ENCODE measurements around the gene PGM2. TPM values are rescaled to one million over a fixed set of nuclear protein-coding genes. Genes with fewer than 3 reads are reported as not detected.

PGM2 gene
- total RNA-seq, 1 donor from 2014 or later: 37.6 TPM

DNA sequence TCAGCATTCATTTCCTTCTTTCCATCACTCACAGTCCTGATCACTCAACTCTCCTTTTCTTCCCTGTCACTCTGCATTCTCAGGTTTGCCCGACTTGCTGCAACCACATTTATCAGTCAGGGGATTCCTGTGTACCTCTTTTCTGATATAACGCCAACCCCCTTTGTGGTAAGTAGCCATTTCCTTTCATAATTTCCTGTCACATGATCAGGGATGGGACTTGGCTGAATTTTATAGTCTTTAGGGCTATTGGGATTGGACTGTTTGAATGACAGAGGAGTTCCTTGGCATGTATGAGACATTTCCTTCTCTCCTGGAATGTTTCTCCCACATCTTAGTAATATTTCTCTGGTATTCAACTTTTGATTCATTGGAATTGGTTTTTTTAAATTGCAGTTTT, 11.0 kb downstream of the PGM2 start:
- TF ChIP-seq, protein P1, sequence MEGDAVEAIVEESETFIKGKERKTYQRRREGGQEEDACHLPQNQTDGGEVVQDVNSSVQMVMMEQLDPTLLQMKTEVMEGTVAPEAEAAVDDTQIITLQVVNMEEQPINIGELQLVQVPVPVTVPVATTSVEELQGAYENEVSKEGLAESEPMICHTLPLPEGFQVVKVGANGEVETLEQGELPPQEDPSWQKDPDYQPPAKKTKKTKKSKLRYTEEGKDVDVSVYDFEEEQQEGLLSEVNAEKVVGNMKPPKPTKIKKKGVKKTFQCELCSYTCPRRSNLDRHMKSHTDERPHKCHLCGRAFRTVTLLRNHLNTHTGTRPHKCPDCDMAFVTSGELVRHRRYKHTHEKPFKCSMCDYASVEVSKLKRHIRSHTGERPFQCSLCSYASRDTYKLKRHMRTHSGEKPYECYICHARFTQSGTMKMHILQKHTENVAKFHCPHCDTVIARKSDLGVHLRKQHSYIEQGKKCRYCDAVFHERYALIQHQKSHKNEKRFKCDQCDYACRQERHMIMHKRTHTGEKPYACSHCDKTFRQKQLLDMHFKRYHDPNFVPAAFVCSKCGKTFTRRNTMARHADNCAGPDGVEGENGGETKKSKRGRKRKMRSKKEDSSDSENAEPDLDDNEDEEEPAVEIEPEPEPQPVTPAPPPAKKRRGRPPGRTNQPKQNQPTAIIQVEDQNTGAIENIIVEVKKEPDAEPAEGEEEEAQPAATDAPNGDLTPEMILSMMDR (conservative IDR thresholded peaks at IDR 0.05): no peak
- H3K27ac Mint-ChIP-seq: no peak overlapping the region
- H3K27me3 Mint-ChIP-seq: no peaks in the 10 kb centered on the region
- H3K4me3 Mint-ChIP-seq: no peak overlapping the region
- peaks cover 5% of the 10 kb centered on the region for H3K4me1 Mint-ChIP-seq (ENCODE audit: unreplicated experiment)
- H3K9me3 Mint-ChIP-seq: no peaks in the 10 kb centered on the region
- H3K36me3 Mint-ChIP-seq: peaks cover 28% of the 10 kb centered on the region
- no peak for DNase-seq (ENCODE audit: extremely low spot score, unreplicated experiment)

DNA sequence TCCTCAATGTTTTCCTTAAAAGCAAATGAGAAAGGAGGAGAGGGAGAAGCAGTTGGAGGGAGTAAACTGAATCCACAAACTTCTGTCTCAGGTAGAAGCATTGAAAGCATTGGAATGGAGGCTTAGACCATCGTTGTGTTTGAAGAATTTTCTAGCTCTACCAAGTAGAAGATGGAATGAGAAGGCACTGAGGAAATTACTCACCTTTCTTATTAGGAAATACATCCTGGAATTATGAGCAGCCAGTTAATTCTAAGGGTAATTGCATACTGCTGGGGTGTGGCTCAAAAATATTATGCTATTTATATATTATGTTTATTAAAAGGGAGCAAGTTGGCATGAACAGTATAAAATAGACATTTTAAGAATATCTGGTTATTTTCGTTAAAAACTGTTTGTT, 12.9 kb downstream of the PGM2 start:
- H3K27me3 Mint-ChIP-seq: no peaks in the 10 kb centered on the region
- TF ChIP-seq, protein P1 (conservative IDR thresholded peaks at IDR 0.05): no peak
- H3K4me1 Mint-ChIP-seq (ENCODE audit: unreplicated experiment): peaks cover 5% of the 10 kb centered on the region
- H3K27ac Mint-ChIP-seq: no peak overlapping the region
- DNase-seq (ENCODE audit: extremely low spot score, unreplicated experiment): no peak
- no peak overlapping the region for H3K4me3 Mint-ChIP-seq
- peaks cover 32% of the 10 kb centered on the region for H3K36me3 Mint-ChIP-seq
- no peaks in the 10 kb centered on the region for H3K9me3 Mint-ChIP-seq

DNA sequence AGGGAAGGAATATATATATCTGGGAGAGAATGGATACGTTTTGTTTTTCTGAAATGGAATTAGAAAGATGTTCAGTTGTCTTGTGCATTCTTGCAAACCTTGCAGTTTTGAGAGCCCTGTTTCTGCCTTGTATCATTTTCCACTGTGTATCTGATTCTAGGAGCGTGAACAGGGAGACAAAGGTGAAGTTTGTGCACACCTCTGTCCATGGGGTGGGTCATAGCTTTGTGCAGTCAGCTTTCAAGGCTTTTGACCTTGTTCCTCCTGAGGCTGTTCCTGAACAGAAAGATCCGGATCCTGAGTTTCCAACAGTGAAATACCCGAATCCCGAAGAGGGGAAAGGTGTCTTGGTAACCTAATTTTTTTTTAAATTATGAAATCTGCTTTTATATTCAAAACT, 17.7 kb downstream of the PGM2 start:
- no peak for DNase-seq (ENCODE audit: extremely low spot score, unreplicated experiment)
- no peaks in the 10 kb centered on the region for H3K27me3 Mint-ChIP-seq
- H3K9me3 Mint-ChIP-seq: no peaks in the 10 kb centered on the region
- H3K4me3 Mint-ChIP-seq: no peak overlapping the region
- no peaks in the 10 kb centered on the region for H3K4me1 Mint-ChIP-seq (ENCODE audit: unreplicated experiment)
- H3K27ac Mint-ChIP-seq: no peak overlapping the region
- peaks cover 44% of the 10 kb centered on the region for H3K36me3 Mint-ChIP-seq
- TF ChIP-seq, protein P1 (conservative IDR thresholded peaks at IDR 0.05): no peak

DNA sequence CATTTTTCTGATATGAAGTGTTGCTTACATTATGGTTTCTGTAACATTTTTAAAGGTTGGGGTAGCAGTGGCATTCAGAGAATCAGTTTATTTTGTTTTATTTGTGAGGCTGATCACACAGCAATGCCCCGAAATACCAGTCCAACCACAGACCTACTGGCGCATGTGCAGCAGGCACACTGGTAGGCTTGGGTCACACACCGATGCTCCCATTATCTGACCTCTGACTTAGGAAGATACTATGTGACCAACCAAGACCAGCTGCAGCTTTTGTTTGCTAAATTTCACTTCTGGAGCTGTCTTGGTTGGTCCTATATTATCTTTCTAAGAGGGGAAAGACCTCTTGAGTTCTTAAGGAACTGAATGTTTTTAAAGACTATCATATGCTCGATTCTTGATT, 18.7 kb downstream of the PGM2 start:
- Mint-ChIP-seq H3K4me3 (no peak overlapping the region), H3K4me1 (ENCODE audit: unreplicated experiment) (no peaks in the 10 kb centered on the region), H3K9me3 (no peaks in the 10 kb centered on the region), H3K27ac (no peak overlapping the region), H3K36me3 (peaks cover 47% of the 10 kb centered on the region), H3K27me3 (no peaks in the 10 kb centered on the region)
- TF ChIP-seq, protein P1 (conservative IDR thresholded peaks at IDR 0.05): no peak
- DNase-seq (ENCODE audit: extremely low spot score, unreplicated experiment): no peak

DNA sequence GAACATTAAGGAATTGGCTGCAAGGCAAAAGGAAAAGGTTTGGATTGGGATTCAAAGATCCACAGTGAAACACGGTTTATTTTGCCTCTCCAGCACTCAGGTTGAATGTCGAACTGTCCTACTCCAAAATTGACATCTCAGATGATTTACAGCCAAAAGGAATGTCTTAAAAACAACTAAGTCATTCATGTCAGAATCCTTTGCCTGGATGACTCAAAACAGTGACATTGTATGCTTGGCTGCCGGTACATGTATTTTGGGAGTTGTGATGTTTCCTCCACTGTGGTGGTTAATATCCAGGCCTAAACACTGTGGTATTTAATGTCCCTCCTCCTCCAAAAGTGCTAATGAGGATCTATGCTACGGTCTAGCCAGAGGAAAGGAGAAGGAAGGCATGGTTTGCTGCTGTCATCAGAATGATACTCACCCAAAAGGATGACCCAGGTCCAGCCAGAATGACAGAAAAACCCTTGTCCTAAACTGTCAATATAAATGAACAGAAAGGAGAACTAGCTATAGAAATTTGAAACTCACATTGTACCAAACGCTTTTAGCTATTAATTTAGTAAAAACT, 20.9 kb downstream of the PGM2 start:
- Mint-ChIP-seq H3K27me3 (no peaks in the 10 kb centered on the region), H3K4me3 (no peak overlapping the region), H3K36me3 (peaks cover 48% of the 10 kb centered on the region), H3K27ac (no peak overlapping the region), H3K4me1 (ENCODE audit: unreplicated experiment) (no peaks in the 10 kb centered on the region), H3K9me3 (no peaks in the 10 kb centered on the region)
- TF ChIP-seq, protein P1 (conservative IDR thresholded peaks at IDR 0.05): no peak
- no peak for DNase-seq (ENCODE audit: extremely low spot score, unreplicated experiment)

DNA sequence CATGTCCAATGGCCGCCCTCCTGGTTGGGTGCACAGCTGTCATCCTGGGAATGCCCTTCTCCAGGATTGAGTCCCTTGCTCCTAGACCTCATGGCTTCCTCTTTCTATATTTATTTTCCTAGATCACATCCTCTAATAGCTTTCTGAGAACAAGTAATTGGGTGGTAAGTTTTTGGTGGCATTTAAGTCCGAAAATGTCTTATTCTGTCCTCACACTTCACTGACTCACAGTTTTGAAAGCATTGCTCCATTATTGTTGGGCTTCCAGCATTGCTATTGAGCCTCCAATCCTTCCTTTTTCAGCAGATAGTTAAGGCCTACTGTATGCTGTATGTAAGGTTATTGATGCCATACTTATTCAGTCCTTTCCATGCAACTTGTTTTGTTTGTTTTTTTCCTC, 25.9 kb downstream of the PGM2 start:
- Mint-ChIP-seq H3K27me3 (no peaks in the 10 kb centered on the region), H3K27ac (no peak overlapping the region), H3K4me1 (ENCODE audit: unreplicated experiment) (no peaks in the 10 kb centered on the region), H3K9me3 (no peaks in the 10 kb centered on the region), H3K4me3 (no peak overlapping the region), H3K36me3 (peaks cover 43% of the 10 kb centered on the region)
- no peak for DNase-seq (ENCODE audit: extremely low spot score, unreplicated experiment)
- TF ChIP-seq, protein P1 (conservative IDR thresholded peaks at IDR 0.05): no peak
